HCT116 (cell line): Measurements from ENCODE around the gene CLIP4. TPM values are rescaled to one million over a fixed set of nuclear protein-coding genes. Genes with fewer than 3 reads are reported as not detected.

Source experiments
- ATAC-seq: fragments of 200-7000 bp; cut with Tn5 transposase; 2 replicates; pipeline ENCODE4 v1.9.1; 2020; ENCODE audit warnings: mild to moderate bottlenecking, moderate library complexity
- BruUV-seq: library from RNA; stranded (reverse); fragments of 400-500 nt; replicated peaks from 2 replicates; lab custom pipeline; 2021; lab: Mats Ljungman, UMichigan
- CTCF ChIA-PET: fragments of 300-600 bp; sonication (Branson Sonifier 250); formaldehyde crosslinking; loops from one replicate; lab custom pipeline; 2021; ENCODE audit warnings: antibody characterized with exemption; lab: Charles Lee
- POLR2A ChIA-PET: fragments of 300-600, 350-600 bp; sonication (Branson Sonifier 250); formaldehyde crosslinking; loops from one replicate; lab custom pipeline; 2021; ENCODE audit warnings: antibody characterized with exemption; lab: Charles Lee
- RAD21 ChIA-PET, 2 experiments: fragments of 300-600 bp; sonication (Branson Sonifier 250); formaldehyde crosslinking; loops; one replicate each; lab custom pipeline; 2023; ENCODE audit warnings: low total read pairs in 2 of 2; ENCODE audit not compliant: uncharacterized antibody in 2 of 2, unreplicated experiment in 2 of 2, low non-redundant PET in 1 of 2; lab: Charles Lee
- DNase-seq: peaks from one replicate; pipeline ENCODE4 v3.0.0-alpha.2; 2010; ENCODE audit warnings: low read depth, low spot score
- H2AFZ ChIP-seq: fragments of 200-600 bp; shearing (Covaris generic), sonication (generic); 2 replicates; pipeline ENCODE4 v1.6.1; 2017; ENCODE audit warnings: low read depth, mixed run types, mixed read lengths, antibody characterized with exemption, low read length; ENCODE audit not compliant: poor library complexity, severe bottlenecking
- H3K27ac ChIP-seq: 2 replicates; pipeline ENCODE4 v1.5.1; 2012; ENCODE audit warnings: low read depth, low read length
- H3K27me3 ChIP-seq: fragments of 200-600 bp; sonication (generic); 2 replicates; pipeline ENCODE4 v1.6.1; 2016; ENCODE audit warnings: mixed run types, low read length, mixed read lengths; ENCODE audit not compliant: insufficient read depth
- H3K36me3 ChIP-seq, 2 experiments: fragments of 200-500 bp in 1 of 2; fragments of 200-600 bp in 1 of 2; sonication (Bioruptor generic) in 1 of 2; sonication (generic) in 1 of 2; 2 replicates each; pipeline versions ENCODE4 v1.5.1 to v1.6.1; 2014 to 2016; ENCODE audit warnings: low read length in 2 of 2, inconsistent platforms in 1 of 2, mixed read lengths in 1 of 2, mixed run types in 1 of 2; ENCODE audit not compliant: insufficient read depth in 2 of 2, control insufficient read depth in 1 of 2
- H3K4me1 ChIP-seq, 2 experiments: fragments of 200-600 bp in 1 of 2; sonication (generic) in 1 of 2; 2 replicates each; pipeline versions ENCODE4 v1.5.1 to v1.6.1; 2012 to 2017; ENCODE audit warnings: low read length in 2 of 2, inconsistent platforms in 1 of 2, mild to moderate bottlenecking in 1 of 2, mixed read lengths in 1 of 2, mixed run types in 1 of 2, moderate library complexity in 1 of 2; ENCODE audit not compliant: insufficient read depth in 2 of 2, control insufficient read depth in 1 of 2
- H3K4me2 ChIP-seq: fragments of 200-600 bp; sonication (generic); 2 replicates; pipeline ENCODE4 v1.6.1; 2017; ENCODE audit warnings: mixed run types, low read length, mixed read lengths
- H3K4me3 ChIP-seq, 2 experiments: fragments of 200-600 bp in 1 of 2; sonication (generic) in 1 of 2; replicated peaks in 1 of 2; 2 replicates each; pipeline ENCODE4 v1.5.1; 2011 to 2016; ENCODE audit warnings: low read length in 2 of 2, control low read depth in 1 of 2, low read depth in 1 of 2, mild to moderate bottlenecking in 1 of 2, mixed read lengths in 1 of 2, mixed run types in 1 of 2
- H3K79me2 ChIP-seq: fragments of 200-600 bp; sonication (generic); 2 replicates; pipeline ENCODE4 v1.6.1; 2017; ENCODE audit warnings: mild to moderate bottlenecking, mixed run types, low read length, moderate library complexity, mixed read lengths; ENCODE audit not compliant: insufficient read depth
- H3K9ac ChIP-seq: fragments of 200-600 bp; sonication (generic); 2 replicates; pipeline ENCODE4 v1.6.1; 2016; ENCODE audit warnings: low read length, mixed read lengths
- H3K9me2 ChIP-seq: fragments of 200-600 bp; sonication (generic), shearing (Covaris generic); 2 replicates; pipeline ENCODE4 v1.6.1; 2017; ENCODE audit warnings: mixed run types, mild to moderate bottlenecking, moderate library complexity; ENCODE audit not compliant: insufficient read depth
- H3K9me3 ChIP-seq, 2 experiments: fragments of 200-500 bp in 1 of 2; fragments of 200-600 bp in 1 of 2; sonication (Bioruptor generic) in 1 of 2; sonication (generic) in 1 of 2; 2 replicates each; pipeline ENCODE4 v1.6.1; 2014 to 2017; ENCODE audit warnings: low read length in 2 of 2, mixed read lengths in 2 of 2, inconsistent platforms in 1 of 2, low read depth in 1 of 2, mild to moderate bottlenecking in 1 of 2, mixed run types in 1 of 2, moderate library complexity in 1 of 2; ENCODE audit not compliant: control insufficient read depth in 1 of 2, insufficient read depth in 1 of 2
- H4K20me1 ChIP-seq: fragments of 200-600 bp; sonication (generic), shearing (Covaris generic); 2 replicates; pipeline ENCODE4 v1.6.1; 2017; ENCODE audit warnings: mixed run types, mild to moderate bottlenecking, moderate library complexity; ENCODE audit not compliant: insufficient read depth
- ELF1 ChIP-seq: IDR thresholded peaks from 2 replicates; pipeline ENCODE4 v1.6.1; 2012; ENCODE audit warnings: low read depth, borderline replicate concordance
- SP1 ChIP-seq: IDR thresholded peaks from 2 replicates; pipeline ENCODE4 v1.6.1; 2012; ENCODE audit warnings: low read depth
- TCF7L2 ChIP-seq: IDR thresholded peaks from 2 replicates; pipeline ENCODE4 v1.7.0; 2011; ENCODE audit warnings: borderline replicate concordance, inconsistent platforms; ENCODE audit not compliant: insufficient read depth, insufficient read length; ENCODE audit errors: extremely low read depth
- YY1 ChIP-seq: IDR thresholded peaks from 2 replicates; pipeline ENCODE4 v1.6.1; 2011; ENCODE audit warnings: low read length, low read depth, moderate library complexity, mild to moderate bottlenecking; ENCODE audit not compliant: insufficient replicate concordance; ENCODE audit errors: extremely low read depth
- ZNF274 ChIP-seq: fragments of 200-500 bp; sonication (Bioruptor generic); IDR thresholded peaks from 2 replicates; pipeline ENCODE4 v1.6.1; 2014; ENCODE audit warnings: mild to moderate bottlenecking, low read depth, low read length, inconsistent platforms
- intact Hi-C: fragments of 100-400 bp; cut with micrococcal nuclease; formaldehyde crosslinking; loops from 2 replicates; pipeline ENCODE4 v1.10.0; 2022
- total RNA-seq: library from RNA; stranded (reverse); gene quantifications from one replicate; pipeline ENCODE4 v1.2.1, GENCODE V29; 2021; ENCODE audit not compliant: unreplicated experiment
- TF ChIP-seq, protein P1 (sequence below): IDR thresholded peaks from 2 replicates; pipeline ENCODE4 v1.6.1; 2012
- TF ChIP-seq, protein P2 (sequence below): IDR thresholded peaks from 2 replicates; pipeline ENCODE4 v1.6.1; 2012; ENCODE audit warnings: low read depth

CLIP4 gene
- total RNA-seq, 1 experiment from 2014 or later, result 27.8 TPM

DNA sequence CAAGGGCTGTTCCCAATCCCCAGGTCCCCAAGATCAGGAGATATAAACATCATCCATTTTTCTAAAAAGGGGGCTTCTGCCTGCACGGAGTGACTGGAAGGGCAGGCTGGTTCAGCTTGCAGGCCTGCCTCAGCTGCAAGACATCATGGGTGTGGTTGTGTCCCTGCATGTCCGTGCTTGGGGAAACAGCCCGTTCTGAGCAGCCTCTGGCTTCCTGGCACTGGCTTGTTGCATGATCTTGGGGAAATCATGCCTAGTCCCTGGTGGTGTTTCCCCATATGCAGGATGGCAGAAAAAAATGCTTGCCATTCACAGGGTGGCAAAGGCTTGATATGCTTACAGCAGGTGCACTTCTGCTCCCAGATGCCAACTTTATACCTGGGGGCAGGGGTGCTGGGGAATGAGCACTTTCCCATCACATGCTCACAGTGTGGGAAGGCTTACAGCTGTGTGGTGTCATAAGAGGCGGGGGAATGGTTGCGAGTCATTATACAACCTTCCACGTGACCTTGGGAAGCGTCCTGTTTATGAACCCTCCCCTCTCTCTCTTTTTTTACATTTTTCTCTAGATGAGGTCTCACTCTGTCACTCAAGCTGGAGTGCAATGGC, 48.1 kb upstream of the CLIP4 start:
- ChIA-PET POLR2A (no interaction called here), RAD21 (no interaction called here)
- BruUV-seq, result no TSS peak
- Histone ChIP-seq H4K20me1 (no peaks in the 10 kb centered on the region), H2AFZ (no peak overlapping the region), H3K27me3 (no peaks in the 10 kb centered on the region), H3K9ac (no peak overlapping the region), H3K4me2 (no peak overlapping the region), H3K79me2 (no peaks in the 10 kb centered on the region)
- DNase-seq, result no peak
- intact Hi-C loops, result no loop called here
- ATAC-seq, result no peak
- TF ChIP-seq ELF1 (no peak), TCF7L2 (no peak), SP1 (no peak), ZNF274 (no peak), YY1 (no peak)
- TF ChIP-seq, protein P1, sequence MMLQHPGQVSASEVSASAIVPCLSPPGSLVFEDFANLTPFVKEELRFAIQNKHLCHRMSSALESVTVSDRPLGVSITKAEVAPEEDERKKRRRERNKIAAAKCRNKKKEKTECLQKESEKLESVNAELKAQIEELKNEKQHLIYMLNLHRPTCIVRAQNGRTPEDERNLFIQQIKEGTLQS, result no peak
- TF ChIP-seq, protein P2, sequence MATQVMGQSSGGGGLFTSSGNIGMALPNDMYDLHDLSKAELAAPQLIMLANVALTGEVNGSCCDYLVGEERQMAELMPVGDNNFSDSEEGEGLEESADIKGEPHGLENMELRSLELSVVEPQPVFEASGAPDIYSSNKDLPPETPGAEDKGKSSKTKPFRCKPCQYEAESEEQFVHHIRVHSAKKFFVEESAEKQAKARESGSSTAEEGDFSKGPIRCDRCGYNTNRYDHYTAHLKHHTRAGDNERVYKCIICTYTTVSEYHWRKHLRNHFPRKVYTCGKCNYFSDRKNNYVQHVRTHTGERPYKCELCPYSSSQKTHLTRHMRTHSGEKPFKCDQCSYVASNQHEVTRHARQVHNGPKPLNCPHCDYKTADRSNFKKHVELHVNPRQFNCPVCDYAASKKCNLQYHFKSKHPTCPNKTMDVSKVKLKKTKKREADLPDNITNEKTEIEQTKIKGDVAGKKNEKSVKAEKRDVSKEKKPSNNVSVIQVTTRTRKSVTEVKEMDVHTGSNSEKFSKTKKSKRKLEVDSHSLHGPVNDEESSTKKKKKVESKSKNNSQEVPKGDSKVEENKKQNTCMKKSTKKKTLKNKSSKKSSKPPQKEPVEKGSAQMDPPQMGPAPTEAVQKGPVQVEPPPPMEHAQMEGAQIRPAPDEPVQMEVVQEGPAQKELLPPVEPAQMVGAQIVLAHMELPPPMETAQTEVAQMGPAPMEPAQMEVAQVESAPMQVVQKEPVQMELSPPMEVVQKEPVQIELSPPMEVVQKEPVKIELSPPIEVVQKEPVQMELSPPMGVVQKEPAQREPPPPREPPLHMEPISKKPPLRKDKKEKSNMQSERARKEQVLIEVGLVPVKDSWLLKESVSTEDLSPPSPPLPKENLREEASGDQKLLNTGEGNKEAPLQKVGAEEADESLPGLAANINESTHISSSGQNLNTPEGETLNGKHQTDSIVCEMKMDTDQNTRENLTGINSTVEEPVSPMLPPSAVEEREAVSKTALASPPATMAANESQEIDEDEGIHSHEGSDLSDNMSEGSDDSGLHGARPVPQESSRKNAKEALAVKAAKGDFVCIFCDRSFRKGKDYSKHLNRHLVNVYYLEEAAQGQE, result no peak
- TF ChIP-seq, all 23 proteins: peak for 0
- no peaks in the 10 kb centered on the region for H3K36me3 ChIP-seq
- H3K4me3 ChIP-seq, result no peak overlapping the region
- no peaks in the 10 kb centered on the region for H3K9me2 ChIP-seq
- no peaks in the 10 kb centered on the region for H3K9me3 ChIP-seq
- no peak overlapping the region for H3K27ac ChIP-seq
- H3K4me1 ChIP-seq, result peaks cover 0 to 9% of the 10 kb centered on the region in 2 experiments; a peak in 2 of 4 replicates
- CTCF ChIA-PET, result no interaction called here
